Panc1 (cell line): ENCODE measurements around the gene ADAM12. TPM values are rescaled to one million over a fixed set of nuclear protein-coding genes. Genes with fewer than 3 reads are reported as not detected.

Experiments used
- ATAC-seq: fragments of 200-7000 bp; cut with Tn5 transposase; 2 replicates; pipeline ENCODE4 v1.9.1; 2020; ENCODE audit warnings: mild to moderate bottlenecking, moderate library complexity
- BruUV-seq: library from RNA; stranded (reverse); fragments of 400-500 nt; replicated peaks from 2 replicates; lab custom pipeline; 2021; lab: Mats Ljungman, UMichigan
- CTCF ChIA-PET: fragments of 300-600 bp; sonication (Branson Sonifier 250); formaldehyde crosslinking; loops from one replicate; lab custom pipeline; 2022; ENCODE audit warnings: antibody characterized with exemption; lab: Charles Lee
- POLR2A ChIA-PET: fragments of 300-600 bp; sonication (Branson Sonifier 250); formaldehyde crosslinking; loops from one replicate; lab custom pipeline; 2022; ENCODE audit warnings: antibody characterized with exemption; lab: Charles Lee
- DNase-seq: peaks from one replicate; pipeline ENCODE4 v3.0.0-alpha.2; 2010; ENCODE audit warnings: low read depth, low spot score
- H3K27ac ChIP-seq: 2 replicates; pipeline ENCODE4 v1.5.1; 2011; ENCODE audit warnings: mild to moderate bottlenecking, low read length, inconsistent platforms
- H3K27me3 ChIP-seq: fragments of 200-500 bp; sonication (Bioruptor generic); 2 replicates; pipeline ENCODE4 v1.6.0; 2014; ENCODE audit warnings: low read length, inconsistent platforms; ENCODE audit not compliant: control insufficient read depth, insufficient read depth
- H3K36me3 ChIP-seq: fragments of 200-500 bp; sonication (Bioruptor generic); 2 replicates; pipeline ENCODE4 v1.5.1; 2014; ENCODE audit warnings: inconsistent platforms, mild to moderate bottlenecking, low read length, moderate library complexity; ENCODE audit not compliant: control insufficient read depth, insufficient read depth
- H3K4me1 ChIP-seq: 2 replicates; pipeline ENCODE4 v1.5.1; 2011; ENCODE audit warnings: inconsistent platforms, mild to moderate bottlenecking, low read length, moderate library complexity; ENCODE audit not compliant: control insufficient read depth, insufficient read depth
- H3K4me3 ChIP-seq, 2 experiments: 2 replicates each; pipeline ENCODE4 v1.5.1; 2011 to 2012; ENCODE audit warnings: low read depth in 2 of 2, low read length in 2 of 2, mild to moderate bottlenecking in 2 of 2, inconsistent platforms in 1 of 2, moderate library complexity in 1 of 2
- H3K9me3 ChIP-seq: fragments of 200-500 bp; sonication (Bioruptor generic); 2 replicates; pipeline ENCODE4 v1.5.1; 2014; ENCODE audit warnings: low read depth, mild to moderate bottlenecking, inconsistent platforms, low read length, moderate library complexity; ENCODE audit not compliant: control insufficient read depth, insufficient read depth
- POLR2AphosphoS5 ChIP-seq: IDR thresholded peaks from 2 replicates; pipeline ENCODE4 v1.6.1; 2012; ENCODE audit warnings: mild to moderate bottlenecking, low read depth, low read length, moderate library complexity
- SIN3A ChIP-seq: IDR thresholded peaks from 2 replicates; pipeline ENCODE4 v1.6.1; 2012; ENCODE audit warnings: low read depth, mild to moderate bottlenecking, low read length, moderate library complexity, borderline replicate concordance; ENCODE audit not compliant: insufficient read depth
- TCF7L2 ChIP-seq: IDR thresholded peaks from 2 replicates; pipeline ENCODE4 v1.6.1; 2011; ENCODE audit warnings: mild to moderate bottlenecking, low read depth, low read length, inconsistent platforms
- in situ Hi-C: cut with HindIII; loops from 2 replicates; pipeline ENCODE4 v1.10.0; 2016; ENCODE audit warnings: low sequenced_read_pairs, low pct_unique_long_range_greater_than_20kb
- intact Hi-C: fragments of 100-400 bp; cut with micrococcal nuclease; formaldehyde crosslinking; loops from one replicate; pipeline ENCODE4 v1.10.0; 2022; ENCODE audit not compliant: unreplicated experiment
- total RNA-seq: library from RNA; stranded (reverse); gene quantifications from one replicate; pipeline ENCODE4 v1.2.1, GENCODE V29; 2021; ENCODE audit not compliant: unreplicated experiment
- TF ChIP-seq, protein P1 (sequence below): fragments of 450-650 bp; IDR thresholded peaks from 2 replicates; pipeline ENCODE4 v1.5.1; 2017; ENCODE audit warnings: mild to moderate bottlenecking
- TF ChIP-seq, protein P2 (sequence below), 2 experiments: IDR thresholded peaks; 2 replicates each; pipeline ENCODE4 v1.6.1; 2011 to 2012; ENCODE audit warnings: low read depth in 2 of 2, control low read depth in 1 of 2, low read length in 1 of 2, mild to moderate bottlenecking in 1 of 2, moderate library complexity in 1 of 2; ENCODE audit not compliant: insufficient read depth in 1 of 2

Gene ADAM12
- total RNA-seq, 1 experiment from 2014 or later, result 0.10 TPM

DNA sequence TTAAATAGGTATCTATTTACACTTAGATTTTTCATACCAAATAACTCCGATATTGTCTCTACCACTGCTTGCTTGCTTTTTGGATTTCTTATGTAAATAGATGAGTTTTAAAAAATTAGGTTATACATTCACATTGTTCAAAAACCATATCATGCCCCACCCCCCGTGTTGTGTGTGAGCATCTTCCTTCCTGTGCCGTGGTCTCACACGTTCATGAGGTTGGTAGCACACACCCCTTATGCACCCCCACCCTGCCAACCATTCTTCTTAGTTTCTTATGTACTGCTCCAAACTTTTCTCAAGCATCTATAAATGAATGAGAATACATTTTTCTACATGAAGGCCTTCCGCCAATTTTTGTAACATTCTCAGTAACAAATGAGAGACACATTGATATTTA is 376.3 kb downstream of the ADAM12 start:
- in situ Hi-C loops, result no loop called here
- TF ChIP-seq POLR2AphosphoS5, result no peak
- TF ChIP-seq SIN3A, result no peak
- TF ChIP-seq, protein P1, sequence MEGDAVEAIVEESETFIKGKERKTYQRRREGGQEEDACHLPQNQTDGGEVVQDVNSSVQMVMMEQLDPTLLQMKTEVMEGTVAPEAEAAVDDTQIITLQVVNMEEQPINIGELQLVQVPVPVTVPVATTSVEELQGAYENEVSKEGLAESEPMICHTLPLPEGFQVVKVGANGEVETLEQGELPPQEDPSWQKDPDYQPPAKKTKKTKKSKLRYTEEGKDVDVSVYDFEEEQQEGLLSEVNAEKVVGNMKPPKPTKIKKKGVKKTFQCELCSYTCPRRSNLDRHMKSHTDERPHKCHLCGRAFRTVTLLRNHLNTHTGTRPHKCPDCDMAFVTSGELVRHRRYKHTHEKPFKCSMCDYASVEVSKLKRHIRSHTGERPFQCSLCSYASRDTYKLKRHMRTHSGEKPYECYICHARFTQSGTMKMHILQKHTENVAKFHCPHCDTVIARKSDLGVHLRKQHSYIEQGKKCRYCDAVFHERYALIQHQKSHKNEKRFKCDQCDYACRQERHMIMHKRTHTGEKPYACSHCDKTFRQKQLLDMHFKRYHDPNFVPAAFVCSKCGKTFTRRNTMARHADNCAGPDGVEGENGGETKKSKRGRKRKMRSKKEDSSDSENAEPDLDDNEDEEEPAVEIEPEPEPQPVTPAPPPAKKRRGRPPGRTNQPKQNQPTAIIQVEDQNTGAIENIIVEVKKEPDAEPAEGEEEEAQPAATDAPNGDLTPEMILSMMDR, result no peak
- TF ChIP-seq, protein P2, sequence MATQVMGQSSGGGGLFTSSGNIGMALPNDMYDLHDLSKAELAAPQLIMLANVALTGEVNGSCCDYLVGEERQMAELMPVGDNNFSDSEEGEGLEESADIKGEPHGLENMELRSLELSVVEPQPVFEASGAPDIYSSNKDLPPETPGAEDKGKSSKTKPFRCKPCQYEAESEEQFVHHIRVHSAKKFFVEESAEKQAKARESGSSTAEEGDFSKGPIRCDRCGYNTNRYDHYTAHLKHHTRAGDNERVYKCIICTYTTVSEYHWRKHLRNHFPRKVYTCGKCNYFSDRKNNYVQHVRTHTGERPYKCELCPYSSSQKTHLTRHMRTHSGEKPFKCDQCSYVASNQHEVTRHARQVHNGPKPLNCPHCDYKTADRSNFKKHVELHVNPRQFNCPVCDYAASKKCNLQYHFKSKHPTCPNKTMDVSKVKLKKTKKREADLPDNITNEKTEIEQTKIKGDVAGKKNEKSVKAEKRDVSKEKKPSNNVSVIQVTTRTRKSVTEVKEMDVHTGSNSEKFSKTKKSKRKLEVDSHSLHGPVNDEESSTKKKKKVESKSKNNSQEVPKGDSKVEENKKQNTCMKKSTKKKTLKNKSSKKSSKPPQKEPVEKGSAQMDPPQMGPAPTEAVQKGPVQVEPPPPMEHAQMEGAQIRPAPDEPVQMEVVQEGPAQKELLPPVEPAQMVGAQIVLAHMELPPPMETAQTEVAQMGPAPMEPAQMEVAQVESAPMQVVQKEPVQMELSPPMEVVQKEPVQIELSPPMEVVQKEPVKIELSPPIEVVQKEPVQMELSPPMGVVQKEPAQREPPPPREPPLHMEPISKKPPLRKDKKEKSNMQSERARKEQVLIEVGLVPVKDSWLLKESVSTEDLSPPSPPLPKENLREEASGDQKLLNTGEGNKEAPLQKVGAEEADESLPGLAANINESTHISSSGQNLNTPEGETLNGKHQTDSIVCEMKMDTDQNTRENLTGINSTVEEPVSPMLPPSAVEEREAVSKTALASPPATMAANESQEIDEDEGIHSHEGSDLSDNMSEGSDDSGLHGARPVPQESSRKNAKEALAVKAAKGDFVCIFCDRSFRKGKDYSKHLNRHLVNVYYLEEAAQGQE (IDR thresholded peaks at IDR 0.05; ENCODE audit: insufficient read depth in 1 of 2, low read depth in 2 of 2, low read length in 1 of 2), result no peak
- TF ChIP-seq TCF7L2, result no peak

DNA sequence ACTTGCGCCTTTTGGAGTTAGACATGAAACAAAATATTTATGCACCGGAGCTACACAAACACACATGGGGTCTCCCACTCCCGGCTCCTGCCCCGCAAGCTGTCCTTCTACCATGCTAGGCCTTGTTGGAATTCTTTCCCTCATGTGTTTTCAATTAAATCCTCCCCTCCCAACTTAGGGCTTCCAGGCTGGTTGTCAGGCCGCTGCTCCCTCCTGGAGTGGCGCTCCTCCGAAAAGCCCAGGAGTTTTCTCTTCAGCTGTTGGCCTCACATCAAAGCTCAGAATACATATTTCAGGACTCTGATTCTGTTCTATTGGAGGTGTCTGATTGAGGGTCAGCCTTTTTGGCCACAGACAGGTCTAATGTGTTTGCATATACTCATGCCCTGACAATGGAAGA is 378.6 kb downstream of the ADAM12 start:
- ChIA-PET POLR2A (no interaction called here), CTCF (no interaction called here)
- ATAC-seq, result no peak
- Histone ChIP-seq H3K4me1 (peaks cover 14% of the 10 kb centered on the region), H3K4me3 (no peak overlapping the region), H3K36me3 (no peaks in the 10 kb centered on the region; the same call in 1 of the 2 replicates), H3K27me3 (no peaks in the 10 kb centered on the region), H3K27ac (no peak overlapping the region), H3K9me3 (peaks cover 5% of the 10 kb centered on the region; the same call in 1 of the 2 replicates)
- in situ Hi-C loops, result no loop called here
- DNase-seq, result no peak
- TF ChIP-seq POLR2AphosphoS5, result no peak
- TF ChIP-seq, protein P1, result no peak
- no peak for TF ChIP-seq TCF7L2
- TF ChIP-seq SIN3A, result no peak
- TF ChIP-seq, protein P2 (IDR thresholded peaks at IDR 0.05; ENCODE audit: insufficient read depth in 1 of 2, low read depth in 2 of 2, low read length in 1 of 2), result no peak
- intact Hi-C loops, result no loop called here
- no TSS peak for BruUV-seq

More for the DNA sequence above, 376.3 kb downstream of the ADAM12 start:
- H3K36me3 ChIP-seq, result no peaks in the 10 kb centered on the region; the same call in 1 of the 2 replicates
- H3K27ac ChIP-seq, result no peak overlapping the region
- no peak overlapping the region for H3K4me3 ChIP-seq
- no peaks in the 10 kb centered on the region for H3K27me3 ChIP-seq
- intact Hi-C loops, result no loop called here
- CTCF ChIA-PET, result no interaction called here
- ATAC-seq (no peak), DNase-seq (no peak)
- H3K9me3 ChIP-seq, result peaks cover 5% of the 10 kb centered on the region; the same call in 1 of the 2 replicates
- peaks cover 14% of the 10 kb centered on the region for H3K4me1 ChIP-seq
- no TSS peak for BruUV-seq
- POLR2A ChIA-PET, result no interaction called here
